NCI-H2196 (cell line): ENCODE results near the gene NR2E3.

Experiments used
- DNase-seq: peaks from one replicate; lab custom pipeline; 2025; ENCODE audit not compliant: unreplicated experiment; lab: John Stamatoyannopoulos, UW

The NR2E3 gene

GRCh38 chr15:71790081-71790480, 20.3 kb upstream of the NR2E3 start:
- DNase-seq, result no peak

GRCh38 chr15:71791975-71792374, 18.4 kb upstream of the NR2E3 start:
- DNase-seq, result no peak

GRCh38 chr15:71792521-71792920, 17.8 kb upstream of the NR2E3 start:
- DNase-seq, result no peak

- DNase-seq, result no peak
Measured at GRCh38 chr15:71798641-71799040, 11.7 kb upstream of the NR2E3 start.

- DNase-seq, result no peak
Measured at GRCh38 chr15:71800190-71800589, 10.2 kb upstream of the NR2E3 start.

GRCh38 chr15:71800835-71801745, 9.3 kb upstream of the NR2E3 start:
- peak; percentile 49 for DNase-seq

- DNase-seq, result no peak
Measured at GRCh38 chr15:71801935-71802655, 8.3 kb upstream of the NR2E3 start.

GRCh38 chr15:71802770-71803169, 7.6 kb upstream of the NR2E3 start:
- no peak for DNase-seq

- DNase-seq, result no peak
Measured at GRCh38 chr15:71804226-71804625, 6.1 kb upstream of the NR2E3 start.

GRCh38 chr15:71804695-71805470, 5.5 kb upstream of the NR2E3 start:
- DNase-seq, result no peak

- DNase-seq, result no peak
Measured at GRCh38 chr15:71806452-71806931, 3.9 kb upstream of the NR2E3 start.

GRCh38 chr15:71807125-71807629, 3.2 kb upstream of the NR2E3 start:
- no peak for DNase-seq

- DNase-seq, result no peak
Measured at GRCh38 chr15:71807691-71808091, 2.7 kb upstream of the NR2E3 start.

GRCh38 chr15:71808311-71809020, 1.9 kb upstream of the NR2E3 start:
- DNase-seq, result no peak

- DNase-seq, result no peak
Measured at GRCh38 chr15:71809346-71809745, 1.0 kb upstream of the NR2E3 start.

- DNase-seq, result no peak
Measured at GRCh38 chr15:71811036-71811736, 832 bp downstream of the NR2E3 start.

- no peak for DNase-seq
Measured at GRCh38 chr15:71811752-71812735, 1.7 kb downstream of the NR2E3 start.

GRCh38 chr15:71812966-71813722, 2.8 kb downstream of the NR2E3 start:
- DNase-seq, result no peak
